H1 (cell line): ENCODE results near the gene ATF3. TPM values are rescaled to one million over a fixed set of nuclear protein-coding genes. Genes with fewer than 3 reads are reported as not detected.
"Not testable (repeated sequence)": the region's sequence is repeated elsewhere in the genome, so short reads cannot be mapped to it uniquely, and the experiment has no call there.

Source experiments
- CTCF ChIA-PET: fragments of 300-600 bp; sonication (Branson Sonifier 250); formaldehyde crosslinking; loops from one replicate; lab custom pipeline; 2021; ENCODE audit not compliant: partially characterized antibody; lab: Charles Lee
- POLR2A ChIA-PET: fragments of 300-600 bp; sonication (Branson Sonifier 250); formaldehyde crosslinking; loops from one replicate; lab custom pipeline; 2021; ENCODE audit warnings: inconsistent platforms; ENCODE audit not compliant: partially characterized antibody; lab: Charles Lee
- DNase-seq, 2 experiments: peaks; one replicate each; pipeline versions ENCODE4 v3.0.0 to v3.0.0-alpha.2; 2010 to 2022; ENCODE audit warnings: low spot score in 2 of 2, low read depth in 1 of 2, mixed read lengths in 1 of 2
- FAIRE-seq: peaks from 2 replicates; lab custom pipeline; 2011; peaks lifted over from hg19 to GRCh38; lab: Jason Lieb, UNC
- H2AFZ ChIP-seq: 2 replicates; pipeline ENCODE4 v1.8.1; 2012; ENCODE audit warnings: low read length, inconsistent platforms
- H2AK5ac ChIP-seq: 2 replicates; pipeline ENCODE4 v1.6.1; 2013; ENCODE audit warnings: low read depth, low read length
- H2BK120ac ChIP-seq: replicated peaks from 2 replicates; pipeline ENCODE3; 2013; ENCODE audit warnings: low read depth, low read length, inconsistent platforms
- H2BK12ac ChIP-seq: 2 replicates; pipeline ENCODE4 v1.6.1; 2013; ENCODE audit warnings: low read depth, low read length
- H2BK15ac ChIP-seq: 2 replicates; pipeline ENCODE4 v1.6.1; 2013; ENCODE audit warnings: low read length
- H2BK20ac ChIP-seq: 2 replicates; pipeline ENCODE4 v1.6.1; 2013; ENCODE audit warnings: low read length
- H2BK5ac ChIP-seq: 2 replicates; pipeline ENCODE4 v1.6.1; 2013; ENCODE audit warnings: low read depth, low read length
- H3K14ac ChIP-seq: 2 replicates; pipeline ENCODE4 v1.6.1; 2013; ENCODE audit warnings: inconsistent platforms; ENCODE audit not compliant: insufficient read length
- H3K18ac ChIP-seq: 2 replicates; pipeline ENCODE4 v1.6.1; 2013; ENCODE audit warnings: low read length; ENCODE audit errors: extremely low read depth
- H3K23ac ChIP-seq: 2 replicates; pipeline ENCODE4 v1.6.1; 2013; ENCODE audit warnings: inconsistent platforms; ENCODE audit not compliant: insufficient read length
- H3K23me2 ChIP-seq: 2 replicates; pipeline ENCODE4 v1.6.1; 2013; ENCODE audit warnings: low read depth, low read length
- H3K27ac ChIP-seq: 2 replicates; pipeline ENCODE4 v1.6.1; 2011; ENCODE audit warnings: low read depth, low read length, inconsistent platforms
- H3K27me3 ChIP-seq, 4 experiments: replicated peaks in 1 of 4; 1 replicate in 1 of 4; 2 replicates in 3 of 4; pipeline versions ENCODE4 v1.6.1 to v1.8.1; 2011 to 2013; ENCODE audit warnings: low read length in 3 of 4, mild to moderate bottlenecking in 3 of 4, inconsistent platforms in 2 of 4, mixed read lengths in 2 of 4, moderate library complexity in 1 of 4; ENCODE audit not compliant: control insufficient read depth in 3 of 4, insufficient read depth in 3 of 4; ENCODE audit errors: extremely low read depth in 1 of 4
- H3K36me3 ChIP-seq, 4 experiments: 2 replicates each; pipeline versions ENCODE4 v1.6.1 to v1.8.1; 2011 to 2013; ENCODE audit warnings: mild to moderate bottlenecking in 4 of 4, low read length in 3 of 4, moderate library complexity in 2 of 4, control low read depth in 1 of 4, inconsistent platforms in 1 of 4; ENCODE audit not compliant: insufficient read depth in 4 of 4, control insufficient read depth in 2 of 4
- H3K4ac ChIP-seq: replicated peaks from 2 replicates; pipeline ENCODE3; 2013; ENCODE audit warnings: low read length, low read depth, mixed read lengths, inconsistent platforms; ENCODE audit not compliant: insufficient read length
- H3K4me1 ChIP-seq, 4 experiments: replicated peaks in 1 of 4; 1 replicate in 1 of 4; 2 replicates in 3 of 4; pipeline versions ENCODE4 v1.6.1 to v1.8.1; 2011 to 2013; ENCODE audit warnings: low read length in 3 of 4, inconsistent platforms in 2 of 4, mixed read lengths in 1 of 4; ENCODE audit not compliant: insufficient read depth in 4 of 4, control insufficient read depth in 3 of 4
- H3K4me2 ChIP-seq, 2 experiments: 2 replicates each; pipeline versions ENCODE4 v1.6.1 to v1.8.1; 2011 to 2013; ENCODE audit warnings: low read depth in 2 of 2, low read length in 2 of 2, control low read depth in 1 of 2, inconsistent platforms in 1 of 2, mild to moderate bottlenecking in 1 of 2; ENCODE audit not compliant: insufficient read depth in 1 of 2
- H3K4me3 ChIP-seq, 4 experiments: fragments of 200-600, 300-600 bp in 1 of 4; sonication (generic), shearing (Covaris generic), sonication (Bioruptor Twin) in 1 of 4; 2 replicates each; pipeline versions ENCODE4 v1.5.1 to v1.8.1; 2011 to 2016; ENCODE audit warnings: low read length in 4 of 4, low read depth in 3 of 4, control low read depth in 2 of 4, inconsistent platforms in 2 of 4, mild to moderate bottlenecking in 2 of 4, mixed read lengths in 1 of 4, moderate library complexity in 1 of 4; ENCODE audit not compliant: insufficient read depth in 2 of 4; ENCODE audit errors: extremely low read depth in 1 of 4
- H3K56ac ChIP-seq: replicated peaks from 2 replicates; pipeline ENCODE3; 2013; ENCODE audit warnings: low read depth, mild to moderate bottlenecking, mixed read lengths, low read length, inconsistent platforms; ENCODE audit not compliant: insufficient read length
- H3K79me1 ChIP-seq: 2 replicates; pipeline ENCODE4 v1.6.1; 2013; ENCODE audit warnings: low read depth, low read length, control low read depth
- H3K79me2 ChIP-seq, 2 experiments: 2 replicates each; pipeline versions ENCODE4 v1.6.1 to v1.8.1; 2012 to 2013; ENCODE audit warnings: low read length in 2 of 2, mild to moderate bottlenecking in 2 of 2, inconsistent platforms in 1 of 2; ENCODE audit not compliant: insufficient read depth in 2 of 2, control insufficient read depth in 1 of 2
- H3K9ac ChIP-seq, 4 experiments: replicated peaks in 1 of 4; 1 replicate in 1 of 4; 2 replicates in 3 of 4; pipeline versions ENCODE4 v1.6.1 to v1.8.1; 2011 to 2013; ENCODE audit warnings: low read depth in 3 of 4, low read length in 3 of 4, control low read depth in 2 of 4, mild to moderate bottlenecking in 2 of 4, moderate library complexity in 2 of 4, inconsistent platforms in 1 of 4; ENCODE audit errors: extremely low read depth in 1 of 4
- H3K9me3 ChIP-seq, 2 experiments: 2 replicates each; pipeline versions ENCODE4 v1.6.1 to v1.8.1; 2012 to 2013; ENCODE audit warnings: mild to moderate bottlenecking in 2 of 2, moderate library complexity in 2 of 2, control low read depth in 1 of 2, inconsistent platforms in 1 of 2, low read depth in 1 of 2, low read length in 1 of 2, mixed read lengths in 1 of 2; ENCODE audit not compliant: insufficient read depth in 2 of 2
- H4K20me1 ChIP-seq, 2 experiments: replicated peaks in 1 of 2; 2 replicates each; pipeline versions ENCODE3 to v1.8.1; 2011 to 2013; ENCODE audit warnings: inconsistent platforms in 2 of 2, low read length in 2 of 2, mild to moderate bottlenecking in 1 of 2; ENCODE audit not compliant: insufficient read depth in 2 of 2, control insufficient read depth in 1 of 2
- H4K5ac ChIP-seq: 2 replicates; pipeline ENCODE4 v1.6.1; 2013; ENCODE audit warnings: low read length, low read depth, mixed read lengths, inconsistent platforms; ENCODE audit not compliant: insufficient read length
- H4K8ac ChIP-seq: 2 replicates; pipeline ENCODE4 v1.8.0; 2013; ENCODE audit warnings: mild to moderate bottlenecking, moderate library complexity, low read length, inconsistent platforms; ENCODE audit not compliant: insufficient read depth; ENCODE audit errors: extremely low read depth
- H4K91ac ChIP-seq: replicated peaks from 2 replicates; pipeline ENCODE3; 2013; ENCODE audit warnings: low read length, mixed read lengths, inconsistent platforms; ENCODE audit not compliant: insufficient read length
- WGBS, 2 experiments: shearing (Covaris generic) in 1 of 2; methylation state at CpG; one replicate each; pipeline versions ENCODE4 v1.1.6 to v1.1.7; 2013 to 2015; ENCODE audit warnings: low lambda C conversion rate in 2 of 2, mixed read lengths in 2 of 2, inconsistent platforms in 1 of 2, low coverage in 1 of 2, missing lambda C conversion rate in 1 of 2; ENCODE audit not compliant: insufficient replicate concordance in 2 of 2, insufficient coverage in 1 of 2, insufficient read length in 1 of 2; ENCODE audit errors: extremely low coverage in 1 of 2, missing lambda C conversion rate in 1 of 2; 5-methylcytosine and 5-hydroxymethylcytosine counted together
- polyA plus RNA-seq, 7 experiments: library from polyadenylated mRNA; depleted of rRNA in 3 of 7; stranded (reverse) in 5 of 7; unstranded in 2 of 7; fragments of >200 nt in 5 of 7; fragments of 200-250 nt in 2 of 7; gene quantifications; 1 replicate in 5 of 7; 2 replicates in 1 of 7; 4 replicates in 1 of 7; pipeline versions ENCODE4 v1.2.1 to v1.2.3, GENCODE V29; 2011 to 2013; ENCODE audit warnings: missing spikeins in 2 of 7, mixed read lengths in 2 of 7
- total RNA-seq: library from RNA; stranded (reverse); fragmentation: NEBNext Ultra II Directional; extraction: Animal tissue kit (Norgen Biotek cat#: 25700); gene quantifications from 2 replicates; pipeline ENCODE4 v1.2.1, GENCODE V29; 2021

ATF3 gene
- total and polyA plus RNA-seq, 2 of the 8 experiments (the other 6 are each of a cell fraction or from before 2014, with no cell fraction given): 12.2 to 27.7 TPM

DNA sequence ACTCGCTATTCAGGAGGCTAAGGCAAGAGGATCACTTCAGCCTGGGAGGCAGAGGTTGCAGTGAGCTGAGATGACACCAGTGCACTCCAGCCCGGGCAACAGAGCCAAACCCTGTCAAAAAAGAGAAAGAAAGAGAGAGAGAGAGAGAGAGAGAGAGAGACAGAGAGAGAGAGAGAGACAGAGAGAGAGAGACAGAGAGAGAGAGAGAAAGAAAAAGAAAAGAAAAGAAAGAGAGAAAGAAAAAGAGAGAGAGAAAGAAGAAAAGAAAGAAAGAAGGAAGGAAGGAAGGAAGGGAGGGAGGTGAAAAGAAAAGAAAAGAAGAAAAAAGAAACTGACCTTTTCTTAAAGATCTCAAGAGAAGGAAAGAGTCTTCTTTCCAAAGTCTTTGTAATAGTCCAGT, 31.0 kb downstream of the ATF3 start:
- not testable (repeated sequence) for H2BK15ac ChIP-seq, H3K79me1 ChIP-seq, H3K56ac ChIP-seq, H3K4ac ChIP-seq, H4K91ac ChIP-seq, H2BK12ac ChIP-seq, H3K23me2 ChIP-seq, H3K79me2 ChIP-seq, H4K8ac ChIP-seq, H2AK5ac ChIP-seq, H3K18ac ChIP-seq, H3K27ac ChIP-seq, H4K5ac ChIP-seq, H3K4me1 ChIP-seq, H3K9me3 ChIP-seq, H2BK120ac ChIP-seq, H2AFZ ChIP-seq, H3K36me3 ChIP-seq, H3K4me2 ChIP-seq, H4K20me1 ChIP-seq, H3K27me3 ChIP-seq, FAIRE-seq, DNase-seq, H3K4me3 ChIP-seq, H3K9ac ChIP-seq, H3K14ac ChIP-seq, H3K23ac ChIP-seq, H2BK5ac ChIP-seq, H2BK20ac ChIP-seq
- ChIA-PET POLR2A (interaction anchor here (1.7 kb wide), 1 partner anchor 21 kb away, joined by 3 read pairs; no protein-coding TSS in a partner anchor), CTCF (interaction anchor here (1.0 to 4.9 kb wide), 4 partner anchors 10 to 37 kb away, joined by 3 to 59 read pairs (median 3); no protein-coding TSS in a partner anchor)
- WGBS, 2 experiments: 60% methylated on average over 2 of the region's 2 CpGs; no CpG with 5 or more reads in 1 of the 2 experiments
